Mesodermal cell (in vitro differentiated cells): ENCODE measurements around the gene LMAN2.

Experiments used
- H3K27ac ChIP-seq: 2 replicates; pipeline ENCODE4 v1.7.0; 2013; ENCODE audit warnings: mild to moderate bottlenecking, low read depth, low read length, moderate library complexity; ENCODE audit not compliant: severe bottlenecking
- H3K36me3 ChIP-seq: 2 replicates; pipeline ENCODE4 v1.7.1; 2013; ENCODE audit warnings: mild to moderate bottlenecking, low read length, moderate library complexity; ENCODE audit not compliant: control insufficient read depth, insufficient read depth
- H3K4me1 ChIP-seq: one replicate; pipeline ENCODE4 v1.7.1; 2013; ENCODE audit warnings: mild to moderate bottlenecking, low read length; ENCODE audit not compliant: insufficient read depth, control insufficient read depth, poor library complexity, severe bottlenecking
- H3K4me3 ChIP-seq: 2 replicates; pipeline ENCODE4 v1.7.0; 2013; ENCODE audit warnings: low read length, control low read depth, mild to moderate bottlenecking; ENCODE audit not compliant: insufficient read depth, poor library complexity, severe bottlenecking; ENCODE audit errors: extremely low read depth
- H3K9me3 ChIP-seq: 2 replicates; pipeline ENCODE4 v1.7.1; 2013; ENCODE audit warnings: mild to moderate bottlenecking, low read length, moderate library complexity; ENCODE audit not compliant: control insufficient read depth
- WGBS, 2 experiments: methylation state at CpG; one replicate each; pipeline ENCODE4 v1.1.5; 2013; ENCODE audit warnings: missing lambda C conversion rate in 2 of 2; ENCODE audit not compliant: insufficient coverage in 2 of 2; 5-methylcytosine and 5-hydroxymethylcytosine counted together

Gene LMAN2

GRCh38 chr5:177319913-177320588 is 31.4 kb downstream of the LMAN2 start:
- Histone ChIP-seq H3K4me3 (no peak overlapping the region), H3K9me3 (no peaks in the 10 kb centered on the region), H3K27ac (no peak overlapping the region), H3K36me3 (peaks cover 9% of the 10 kb centered on the region), H3K4me1 (no peaks in the 10 kb centered on the region)
- WGBS, 2 experiments: 94 to 97% methylated on average over 11 to 13 of the region's 14 CpGs

DNA sequence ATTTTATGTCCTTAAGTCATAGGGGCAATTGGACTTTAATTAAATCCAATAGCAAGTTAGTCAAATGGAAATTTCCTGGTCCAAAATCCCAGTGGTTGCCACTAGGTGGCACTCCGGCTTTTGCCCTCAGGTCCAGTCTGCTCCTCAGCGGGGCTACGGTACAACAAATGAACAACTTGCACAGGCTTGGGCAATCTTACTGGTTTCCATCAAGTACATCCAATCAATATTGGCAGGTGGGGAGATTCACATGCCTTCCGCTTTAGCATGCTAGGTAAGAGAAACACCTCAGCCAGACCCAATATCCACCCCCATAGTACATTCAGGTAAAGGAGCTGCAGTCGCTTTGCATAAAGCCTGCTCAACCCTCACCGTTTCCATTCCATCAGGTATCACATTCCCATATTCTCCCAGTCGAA is 33.5 kb downstream of the LMAN2 start:
- no peak overlapping the region for H3K27ac ChIP-seq
- peaks cover 2% of the 10 kb centered on the region for H3K4me1 ChIP-seq
- peaks cover 4% of the 10 kb centered on the region for H3K36me3 ChIP-seq
- H3K9me3 ChIP-seq: no peaks in the 10 kb centered on the region
- 38 to 39% methylated on average over 6 to 7 of the region's 7 CpGs for WGBS, 2 experiments
- no peak overlapping the region for H3K4me3 ChIP-seq

- Histone ChIP-seq H3K27ac (no peak overlapping the region), H3K36me3 (peaks cover 4% of the 10 kb centered on the region), H3K9me3 (no peaks in the 10 kb centered on the region), H3K4me1 (peaks cover 5% of the 10 kb centered on the region), H3K4me3 (no peak overlapping the region)
- WGBS, 2 experiments: 100% methylated on average over 1 of the region's 3 CpGs; no CpG with 5 or more reads in 1 of the 2 experiments
Observed at GRCh38 chr5:177316005-177316404, 35.5 kb downstream of the LMAN2 start.

- H3K27ac ChIP-seq: no peak overlapping the region
- peaks cover under 1% of the 10 kb centered on the region for H3K36me3 ChIP-seq
- H3K4me3 ChIP-seq: no peak overlapping the region
- H3K4me1 ChIP-seq: peaks cover 5% of the 10 kb centered on the region
- 88 to 92% methylated on average over 4 to 5 of the region's 7 CpGs for WGBS, 2 experiments
- H3K9me3 ChIP-seq: no peaks in the 10 kb centered on the region
Observed at GRCh38 chr5:177315411-177315810, 36.1 kb downstream of the LMAN2 start.

GRCh38 chr5:177314376-177315342 is 36.8 kb downstream of the LMAN2 start:
- peaks cover 5% of the 10 kb centered on the region for H3K4me1 ChIP-seq
- no peak overlapping the region for H3K4me3 ChIP-seq

GRCh38 chr5:177313561-177314259 is 37.8 kb downstream of the LMAN2 start:
- Histone ChIP-seq H3K36me3 (peaks cover 9% of the 10 kb centered on the region), H3K4me1 (peaks cover 5% of the 10 kb centered on the region), H3K9me3 (no peaks in the 10 kb centered on the region), H3K4me3 (no peak overlapping the region), H3K27ac (no peak overlapping the region)
- WGBS, 2 experiments: 94 to 97% methylated on average over 11 to 12 of the region's 15 CpGs

More at GRCh38 chr5:177314376-177315342, 36.8 kb downstream of the LMAN2 start:
- no peaks in the 10 kb centered on the region for H3K36me3 ChIP-seq
- no peak overlapping the region for H3K27ac ChIP-seq
- 92 to 95% methylated on average over 9 to 14 of the region's 18 CpGs for WGBS, 2 experiments
- no peaks in the 10 kb centered on the region for H3K9me3 ChIP-seq

DNA sequence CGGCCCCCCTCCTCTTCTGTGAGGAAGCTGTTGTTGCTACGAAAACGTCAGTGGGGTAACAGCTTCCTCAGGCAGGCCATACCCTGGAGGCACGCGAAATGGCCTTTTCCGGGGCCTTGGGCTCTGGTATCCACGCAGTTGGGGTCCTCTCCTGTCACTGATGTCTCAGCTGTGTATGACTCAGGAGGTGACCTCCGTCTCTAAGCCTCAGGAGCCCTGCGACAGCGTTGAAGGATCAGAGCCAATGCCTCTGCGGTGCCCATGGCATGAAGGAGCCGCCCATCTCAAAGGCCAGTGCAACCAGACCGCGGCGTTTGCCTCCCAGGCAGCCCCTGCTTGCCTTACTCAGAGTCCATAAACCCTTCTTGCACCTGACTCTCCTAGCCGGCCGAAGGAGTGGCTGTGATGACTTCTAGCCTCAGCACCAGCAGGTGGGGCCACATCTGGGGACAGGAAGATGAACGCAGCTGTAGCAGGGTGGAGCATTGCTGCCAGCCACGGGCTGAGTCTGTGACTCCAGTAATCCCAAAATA is 38.8 kb downstream of the LMAN2 start:
- peak overlapping the region; percentile 45 for H3K27ac ChIP-seq
- H3K36me3 ChIP-seq: peaks cover 17% of the 10 kb centered on the region
- peak overlapping the region; percentile 56 for H3K4me3 ChIP-seq
- peaks cover 5% of the 10 kb centered on the region for H3K4me1 ChIP-seq
- H3K9me3 ChIP-seq: no peaks in the 10 kb centered on the region
- 11% methylated on average over 16 to 19 of the region's 19 CpGs for WGBS, 2 experiments

DNA sequence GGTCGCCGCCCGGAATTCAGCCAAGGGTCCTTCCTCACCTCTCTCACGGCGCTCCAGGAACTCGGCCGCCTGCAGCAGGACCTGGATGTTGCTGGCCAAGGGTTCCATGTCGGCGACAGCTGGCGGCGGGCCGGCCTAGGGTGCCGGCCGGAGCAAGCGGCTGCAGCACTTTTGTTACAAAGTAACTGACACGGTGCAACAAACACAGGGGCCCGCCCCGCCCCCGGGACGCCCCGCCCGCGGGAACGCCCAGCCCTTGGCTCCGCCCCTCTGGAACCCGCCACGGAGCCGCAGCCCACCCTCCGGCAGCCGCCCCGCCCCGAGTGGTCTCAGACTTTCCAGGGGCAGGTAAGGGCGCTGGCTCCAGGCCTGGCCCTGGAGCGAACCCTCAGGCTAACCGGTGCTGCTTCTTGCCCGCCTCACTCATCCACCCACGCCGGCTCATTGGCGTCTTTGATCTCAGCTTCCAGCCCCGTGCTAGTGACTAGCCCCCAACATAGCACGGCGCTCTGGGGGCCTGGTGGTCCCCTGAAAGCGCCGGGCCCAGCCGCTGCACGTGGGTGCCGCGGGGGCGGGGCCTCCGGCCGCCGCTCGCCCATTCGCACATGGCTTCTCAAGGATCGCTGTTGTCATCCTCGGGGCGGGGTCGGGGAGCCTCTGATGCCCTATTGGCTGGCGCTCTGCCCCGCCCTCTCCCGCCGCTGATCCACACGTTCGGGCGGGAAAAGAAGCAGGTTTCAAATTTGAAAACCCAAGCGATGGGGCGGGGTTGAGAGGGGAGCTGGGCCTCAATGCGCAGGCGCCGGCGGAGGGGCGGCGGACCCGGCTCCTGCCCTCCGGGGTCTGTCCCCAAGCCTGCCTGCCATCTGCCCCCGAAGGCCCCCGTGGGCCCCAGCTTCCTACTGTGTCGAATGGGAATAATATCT is 39.5 kb downstream of the LMAN2 start, which contains the start of gene MXD3:
TSS of gene MXD3 (minus strand) at position 176 of the 926 bp plus-strand sequence. CDS start at position 108, 68 bp downstream.
- Histone ChIP-seq H3K9me3 (no peaks in the 10 kb centered on the region), H3K27ac (peak within 1 kb of the TSS; percentile 90)
- WGBS, 2 experiments: 1% methylated on average over 50 to 67 of the region's 78 CpGs

GRCh38 chr5:177311392-177311722 is 40.1 kb downstream of the LMAN2 start:
- H3K27ac ChIP-seq: no peak overlapping the region
- 0 to 1% methylated on average over 22 to 23 of the region's 23 CpGs for WGBS, 2 experiments
- H3K36me3 ChIP-seq: peaks cover 23% of the 10 kb centered on the region
- H3K9me3 ChIP-seq: no peaks in the 10 kb centered on the region
- peaks cover 5% of the 10 kb centered on the region for H3K4me1 ChIP-seq
- H3K4me3 ChIP-seq: peak overlapping the region; percentile 56

More for the DNA sequence above, 39.5 kb downstream of the LMAN2 start, which contains the start of gene MXD3:
- H3K36me3 ChIP-seq: peaks cover 19% of the 10 kb centered on the region
- peak within 1 kb of the TSS; percentile 56 for H3K4me3 ChIP-seq
- peaks cover 5% of the 10 kb centered on the region for H3K4me1 ChIP-seq
